Esophagus squamous epithelium (tissue), 5 donors: Measurements from ENCODE around the gene MCUB. TPM values are rescaled to one million over a fixed set of nuclear protein-coding genes. Genes with fewer than 3 reads are reported as not detected.

Experiments
- DNase-seq: peaks from one replicate; lab custom pipeline; 2025; lab: John Stamatoyannopoulos, UW
- H3K27ac ChIP-seq, 4 donors: fragments of 200-600 bp; sonication (generic); one replicate each; pipeline ENCODE4 v1.5.1; 2016 to 2019; ENCODE audit warnings: mild to moderate bottlenecking in 1 of 4
- H3K27me3 ChIP-seq, 4 donors: fragments of 200-600 bp; sonication (generic); 1 replicate in 3 of 4; 2 replicates in 1 of 4; pipeline versions ENCODE4 v1.5.1 to v1.6.0; 2017 to 2021; ENCODE audit warnings: antibody characterized with exemption in 1 of 4
- H3K36me3 ChIP-seq, 3 donors: fragments of 200-600 bp; sonication (generic); one replicate each; pipeline ENCODE4 v1.5.1; 2016 to 2019
- H3K4me1 ChIP-seq, 3 donors: fragments of 200-600 bp; sonication (generic); one replicate each; pipeline ENCODE4 v1.5.1; 2017 to 2019
- H3K4me3 ChIP-seq, 4 donors: fragments of 200-600 bp; sonication (generic); 1 replicate in 3 of 4; 2 replicates in 1 of 4; pipeline ENCODE4 v1.5.1; 2016 to 2019; ENCODE audit warnings: mild to moderate bottlenecking in 2 of 4, moderate library complexity in 1 of 4
- H3K9me3 ChIP-seq, 3 donors: fragments of 200-600 bp; sonication (generic); one replicate each; pipeline ENCODE4 v1.5.1; 2016 to 2019
- CTCF ChIP-seq, 6 experiments: fragments of 450-650 bp in 4 of 6; fragments of 200-600 bp in 2 of 6; sonication (generic) in 2 of 6; IDR thresholded peaks; one replicate each; pipeline ENCODE4 v1.5.1; 2016 to 2019; ENCODE audit warnings: antibody characterized with exemption in 6 of 6, mild to moderate bottlenecking in 4 of 6, moderate library complexity in 4 of 6
- POLR2A ChIP-seq, 4 donors: fragments of 450-650 bp; IDR thresholded peaks; one replicate each; pipeline ENCODE4 v1.6.1; 2017; ENCODE audit warnings: antibody characterized with exemption in 4 of 4, mild to moderate bottlenecking in 4 of 4, moderate library complexity in 3 of 4
- WGBS, 2 donors: methylation state at CpG; one replicate each; pipeline ENCODE4 v1.1.5; 2018; 5-methylcytosine and 5-hydroxymethylcytosine counted together
- intact Hi-C: fragments of 100-400 bp; cut with DNase I; formaldehyde crosslinking; loops from one replicate; pipeline ENCODE4 v1.15.0; 2022
- total RNA-seq, 4 donors: library from RNA; depleted of rRNA; stranded (reverse); fragments of >200 nt; gene quantifications; one replicate each; pipeline ENCODE4 v1.1.0, GENCODE V29; 2016
- donor health status: DM: yes; HTN: yes; CAD: no.

Gene MCUB
- total RNA-seq, 4 donors from 2014 or later, result 18.7 to 34.5 (median 22.2) TPM

- WGBS, 2 donors, result 90 to 98% methylated on average over 4 of the region's 4 CpGs
- no peak for TF ChIP-seq CTCF (IDR thresholded peaks at IDR 0.05)
- TF ChIP-seq POLR2A (IDR thresholded peaks at IDR 0.05), result no peak
These were observed 159.6 kb downstream of the MCUB start for GRCh38 chr4:109719604-109720003.

GRCh38 chr4:109721033-109721432 is 161.0 kb downstream of the MCUB start:
- no peaks in the 10 kb centered on the region for H3K4me1 ChIP-seq
- TF ChIP-seq CTCF (IDR thresholded peaks at IDR 0.05) (no peak), POLR2A (IDR thresholded peaks at IDR 0.05) (no peak)
- no peaks in the 10 kb centered on the region for H3K27me3 ChIP-seq
- peaks cover 0 to 23% (median 0%) of the 10 kb centered on the region in 3 donors for H3K36me3 ChIP-seq
- intact Hi-C loops, result loop anchor here (10.0 kb wide), 1 partner anchor 286 kb away; the partner anchor contains the start of gene SEC24B
- H3K27ac ChIP-seq, result no peak overlapping the region
- no peak for DNase-seq
- no peaks in the 10 kb centered on the region for H3K9me3 ChIP-seq
- 83 to 91% methylated on average over 7 of the region's 7 CpGs for WGBS, 2 donors
- no peak overlapping the region for H3K4me3 ChIP-seq

More at GRCh38 chr4:109719604-109720003, 159.6 kb downstream of the MCUB start:
- no peak for DNase-seq
- no peaks in the 10 kb centered on the region for H3K9me3 ChIP-seq
- H3K27me3 ChIP-seq, result no peaks in the 10 kb centered on the region
- H3K4me1 ChIP-seq, result no peaks in the 10 kb centered on the region
- no peak overlapping the region for H3K4me3 ChIP-seq
- intact Hi-C loops, result loop anchor here (10.0 kb wide), 1 partner anchor 285 kb away; the partner anchor contains the start of gene SEC24B
- no peak overlapping the region for H3K27ac ChIP-seq
- peaks cover 0 to 37% (median 0%) of the 10 kb centered on the region in 3 donors for H3K36me3 ChIP-seq

GRCh38 chr4:109722357-109722756 is 162.3 kb downstream of the MCUB start:
- peaks cover 0 to 3% (median 0%) of the 10 kb centered on the region in 3 donors for H3K4me1 ChIP-seq
- no peak overlapping the region for H3K27ac ChIP-seq
- no peak for DNase-seq
- intact Hi-C loops, result loop anchor here (10.0 kb wide), 1 partner anchor 288 kb away; the partner anchor contains the start of gene SEC24B
- H3K9me3 ChIP-seq, result no peaks in the 10 kb centered on the region
- TF ChIP-seq POLR2A (IDR thresholded peaks at IDR 0.05), result no peak
- TF ChIP-seq CTCF (IDR thresholded peaks at IDR 0.05), result no peak
- no peak overlapping the region for H3K4me3 ChIP-seq
- H3K36me3 ChIP-seq, result peaks cover 0 to 10% (median 0%) of the 10 kb centered on the region in 3 donors
- no peaks in the 10 kb centered on the region for H3K27me3 ChIP-seq

GRCh38 chr4:109723110-109723509 is 163.1 kb downstream of the MCUB start:
- Histone ChIP-seq H3K4me3 (no peak overlapping the region), H3K9me3 (no peaks in the 10 kb centered on the region), H3K27me3 (no peaks in the 10 kb centered on the region), H3K27ac (no peak overlapping the region), H3K4me1 (peaks cover 0 to 10% (median 2%) of the 10 kb centered on the region in 3 donors), H3K36me3 (peaks cover 0 to 8% (median 0%) of the 10 kb centered on the region in 3 donors)
- intact Hi-C loops, result loop anchor here (10.0 kb wide), 1 partner anchor 288 kb away; the partner anchor contains the start of gene SEC24B
- 82 to 84% methylated on average over 2 of the region's 2 CpGs for WGBS, 2 donors
- TF ChIP-seq CTCF (IDR thresholded peaks at IDR 0.05) (no peak), POLR2A (IDR thresholded peaks at IDR 0.05) (no peak)
- no peak for DNase-seq

GRCh38 chr4:109728385-109728784 is 168.3 kb downstream of the MCUB start:
- Histone ChIP-seq H3K27ac (peak overlapping the region in 3 of 4 donors; percentile 88 to 91 (median 88)), H3K9me3 (no peaks in the 10 kb centered on the region), H3K27me3 (no peaks in the 10 kb centered on the region), H3K36me3 (no peaks in the 10 kb centered on the region), H3K4me3 (peak overlapping the region; percentile 78 to 94 (median 83)), H3K4me1 (peaks cover 3 to 31% (median 5%) of the 10 kb centered on the region in 3 donors)
- intact Hi-C loops, result loop anchor here (5.0 to 10.0 kb wide), 2 partner anchors 89 to 294 kb away; partner anchors contain the start of genes GAR1 and SEC24B
- no peak for TF ChIP-seq POLR2A (IDR thresholded peaks at IDR 0.05)
- no peak for TF ChIP-seq CTCF (IDR thresholded peaks at IDR 0.05)
- DNase-seq, result no peak
- 43 to 50% methylated on average over 6 of the region's 6 CpGs for WGBS, 2 donors
